HepG2 (cell line): Measurements from ENCODE around the gene CHSY3. TPM values are rescaled to one million over a fixed set of nuclear protein-coding genes. Genes with fewer than 3 reads are reported as not detected.

ENCODE experiments used
- ATAC-seq: fragments of 200-7000 bp; cut with Tn5 transposase; 3 replicates; pipeline ENCODE4 v1.9.1; 2020; ENCODE audit warnings: mild to moderate bottlenecking, moderate library complexity
- BruUV-seq: library from RNA; stranded (reverse); fragments of 400-500 nt; replicated peaks from 2 replicates; lab custom pipeline; 2021; lab: Mats Ljungman, UMichigan
- CTCF ChIA-PET: fragments of 300-600 bp; formaldehyde crosslinking; extraction: SDS; loops from one replicate; lab custom pipeline; 2021; ENCODE audit warnings: low total read pairs, inconsistent platforms, low intra/inter-chr PET ratio; lab: Yijun Ruan, JAX
- POLR2A ChIA-PET: fragments of 350-600 bp; sonication (Branson Sonifier 250); formaldehyde crosslinking; loops from one replicate; lab custom pipeline; 2020; ENCODE audit warnings: antibody characterized with exemption, inconsistent platforms; lab: Yijun Ruan, JAX
- DNase-seq: peaks from one replicate; pipeline ENCODE4 v3.0.0-alpha.2; 2015; ENCODE audit warnings: low spot score
- FAIRE-seq: peaks from 3 replicates; lab custom pipeline; 2011; peaks lifted over from hg19 to GRCh38; lab: Jason Lieb, UNC
- H2AFZ ChIP-seq: one replicate; pipeline ENCODE4 v1.6.1; 2011; ENCODE audit warnings: low read length, inconsistent platforms
- H3K27ac ChIP-seq: fragments of 300-600 bp; 3 replicates; pipeline ENCODE4 v1.8.0; 2011; ENCODE audit warnings: mixed run types, mild to moderate bottlenecking, mixed read lengths, low read length, inconsistent platforms; ENCODE audit not compliant: insufficient read depth; ENCODE audit errors: extremely low read length
- H3K27me3 ChIP-seq, 2 experiments: fragments of 200-600 bp in 1 of 2; 2 replicates in 1 of 2; 3 replicates in 1 of 2; pipeline versions ENCODE4 v1.6.0 to v1.8.0; 2011; ENCODE audit warnings: low read length in 2 of 2, mild to moderate bottlenecking in 2 of 2, moderate library complexity in 2 of 2, inconsistent platforms in 1 of 2; ENCODE audit not compliant: insufficient read depth in 2 of 2, control insufficient read depth in 1 of 2
- H3K36me3 ChIP-seq, 2 experiments: fragments of 200-600 bp in 1 of 2; replicated peaks in 1 of 2; 2 replicates in 1 of 2; 3 replicates in 1 of 2; pipeline versions ENCODE4 v1.5.1 to v1.8.0; 2011; ENCODE audit warnings: low read length in 2 of 2, inconsistent platforms in 1 of 2; ENCODE audit not compliant: insufficient read depth in 2 of 2, control insufficient read depth in 1 of 2
- H3K4me1 ChIP-seq: 2 replicates; pipeline ENCODE4 v1.5.1; 2012; ENCODE audit warnings: low read length, inconsistent platforms; ENCODE audit not compliant: insufficient read depth
- H3K4me2 ChIP-seq: 2 replicates; pipeline ENCODE4 v1.6.0; 2011; ENCODE audit warnings: low read depth, low read length, inconsistent platforms
- H3K4me3 ChIP-seq, 3 experiments: fragments of 200-600 bp in 1 of 3; sonication (generic), shearing (Covaris generic) in 1 of 3; replicated peaks in 1 of 3; 2 replicates each; pipeline ENCODE4 v1.5.1; 2011 to 2016; ENCODE audit warnings: low read length in 3 of 3, inconsistent platforms in 2 of 3, low read depth in 2 of 3, mild to moderate bottlenecking in 2 of 3, control low read depth in 1 of 3, mixed read lengths in 1 of 3; ENCODE audit not compliant: insufficient read depth in 1 of 3
- H3K79me2 ChIP-seq: one replicate; pipeline ENCODE4 v1.6.1; 2011; ENCODE audit warnings: low read length, inconsistent platforms; ENCODE audit not compliant: insufficient read depth
- H3K9ac ChIP-seq: 2 replicates; pipeline ENCODE4 v1.6.0; 2011; ENCODE audit warnings: mild to moderate bottlenecking, low read depth, low read length, inconsistent platforms; ENCODE audit not compliant: insufficient read depth
- H3K9me3 ChIP-seq: 2 replicates; pipeline ENCODE4 v1.5.1; 2012; ENCODE audit warnings: mild to moderate bottlenecking, low read length
- H4K20me1 ChIP-seq: 2 replicates; pipeline ENCODE4 v1.6.0; 2011; ENCODE audit warnings: inconsistent platforms, mild to moderate bottlenecking, low read length, moderate library complexity; ENCODE audit not compliant: insufficient read depth
- CERS6 ChIP-seq: sonication (generic); formaldehyde crosslinking; IDR thresholded peaks from 2 replicates; pipeline ENCODE4 v1.5.0; 2020; ENCODE audit warnings: missing genetic modification reagents
- DNMT1 ChIP-seq: sonication (generic); formaldehyde crosslinking; IDR thresholded peaks from 2 replicates; pipeline ENCODE4 v1.5.1; 2020; ENCODE audit warnings: mild to moderate bottlenecking, missing genetic modification reagents
- DPF2 ChIP-seq: sonication (generic); formaldehyde crosslinking; IDR thresholded peaks from 2 replicates; pipeline ENCODE4 v1.4.0; 2020; ENCODE audit warnings: mild to moderate bottlenecking, low read depth, missing genetic modification reagents, borderline replicate concordance
- KDM4B ChIP-seq: sonication (generic); formaldehyde crosslinking; IDR thresholded peaks from 2 replicates; pipeline ENCODE4 v1.4.0; 2020; ENCODE audit warnings: missing genetic modification reagents
- KMT2B ChIP-seq: IDR thresholded peaks from 2 replicates; pipeline ENCODE4 v1.6.1; 2016; ENCODE audit warnings: missing genetic modification reagents, missing compliant biosample characterization
- PCBP1 ChIP-seq: fragments of 200-400 bp; formaldehyde crosslinking; IDR thresholded peaks from 2 replicates; pipeline ENCODE4 v1.6.1; 2017; ENCODE audit warnings: mild to moderate bottlenecking, low read depth, low read length, borderline replicate concordance
- PHF21A ChIP-seq: sonication (generic); formaldehyde crosslinking; IDR thresholded peaks from 2 replicates; pipeline ENCODE4 v1.5.0; 2020; ENCODE audit warnings: mild to moderate bottlenecking, missing genetic modification reagents
- PRMT3 ChIP-seq: sonication (generic); formaldehyde crosslinking; IDR thresholded peaks from 2 replicates; pipeline ENCODE4 v1.8.1; 2022; ENCODE audit warnings: low read depth, mild to moderate bottlenecking, moderate library complexity, missing genetic modification reagents, borderline replicate concordance
- SIN3B ChIP-seq: fragments of 150-350 bp; IDR thresholded peaks from 2 replicates; pipeline ENCODE4 v1.6.1; 2014; ENCODE audit warnings: low read length
- SUZ12 ChIP-seq: fragments of 150-350 bp; IDR thresholded peaks from 2 replicates; pipeline ENCODE4 v1.6.1; 2014; ENCODE audit warnings: low read depth, low read length
- ZFP36L1 ChIP-seq: sonication (generic); formaldehyde crosslinking; IDR thresholded peaks from 2 replicates; pipeline ENCODE4 v1.8.0; 2022; ENCODE audit warnings: mild to moderate bottlenecking, missing genetic modification reagents, moderate library complexity
- ZFY ChIP-seq: sonication (generic); formaldehyde crosslinking; IDR thresholded peaks from 2 replicates; pipeline ENCODE4 v1.4.0; 2020; ENCODE audit warnings: missing genetic modification reagents
- ZKSCAN8 ChIP-seq: IDR thresholded peaks from 2 replicates; pipeline ENCODE4 v1.6.1; 2016; ENCODE audit warnings: borderline replicate concordance, missing genetic modification reagents, missing compliant biosample characterization
- ZNF367 ChIP-seq: sonication (generic); formaldehyde crosslinking; IDR thresholded peaks from 2 replicates; pipeline ENCODE4 v1.4.0; 2020; ENCODE audit warnings: missing genetic modification reagents, borderline replicate concordance
- ZSCAN30 ChIP-seq: sonication (generic); formaldehyde crosslinking; IDR thresholded peaks from 2 replicates; pipeline ENCODE4 v1.5.0; 2020; ENCODE audit warnings: mild to moderate bottlenecking, missing genetic modification reagents
- WGBS: methylation state at CpG from one replicate; pipeline ENCODE4 v1.1.6; 2017; ENCODE audit warnings: low lambda C conversion rate; 5-methylcytosine and 5-hydroxymethylcytosine counted together
- in situ Hi-C: cut with HindIII; loops from 2 replicates; pipeline ENCODE4 v1.10.0; 2017; ENCODE audit warnings: low pct_unique_long_range_greater_than_20kb; ENCODE audit not compliant: extremely low pct_ligation_motif_present
- intact Hi-C: fragments of 100-400 bp; cut with micrococcal nuclease; formaldehyde crosslinking; loops from one replicate; pipeline ENCODE4 v1.10.0; 2022; ENCODE audit not compliant: unreplicated experiment
- polyA plus RNA-seq, 8 experiments: library from polyadenylated mRNA; depleted of rRNA in 3 of 8; stranded (reverse) in 7 of 8; unstranded in 1 of 8; fragments of >200 nt; fragmentation: Illumina TruSeq in 4 of 8; extraction: Trizol in 4 of 8; gene quantifications; 2 replicates each; pipeline versions ENCODE4 v1.2.1 to v1.2.3, GENCODE V29; 2011 to 2016; ENCODE audit warnings: low read depth in 4 of 8, missing spikeins in 1 of 8, mixed read lengths in 1 of 8; ENCODE audit not compliant: insufficient read depth in 1 of 8
- total RNA-seq, 5 experiments: library from RNA; depleted of rRNA; stranded (reverse); fragments of >200 nt; fragmentation: Illumina TruSeq; extraction: Trizol; gene quantifications; 2 replicates each; pipeline ENCODE4 v1.2.3, GENCODE V29; 2016; ENCODE audit warnings: low read depth in 1 of 5
- TF ChIP-seq, protein P1 (sequence below): sonication (generic); formaldehyde crosslinking; IDR thresholded peaks from 2 replicates; pipeline ENCODE4 v1.5.1; 2020; ENCODE audit warnings: mild to moderate bottlenecking, missing genetic modification reagents, moderate library complexity
- TF ChIP-seq, protein P2 (sequence below): sonication (generic); formaldehyde crosslinking; IDR thresholded peaks from 2 replicates; pipeline ENCODE4 v1.4.0; 2020; ENCODE audit warnings: mild to moderate bottlenecking, missing genetic modification reagents

CHSY3 gene
- total and polyA plus RNA-seq, 2 of the 13 experiments (the other 11 are each of a cell fraction or from before 2014, with no cell fraction given): 0.26 to 4.1 TPM

DNA sequence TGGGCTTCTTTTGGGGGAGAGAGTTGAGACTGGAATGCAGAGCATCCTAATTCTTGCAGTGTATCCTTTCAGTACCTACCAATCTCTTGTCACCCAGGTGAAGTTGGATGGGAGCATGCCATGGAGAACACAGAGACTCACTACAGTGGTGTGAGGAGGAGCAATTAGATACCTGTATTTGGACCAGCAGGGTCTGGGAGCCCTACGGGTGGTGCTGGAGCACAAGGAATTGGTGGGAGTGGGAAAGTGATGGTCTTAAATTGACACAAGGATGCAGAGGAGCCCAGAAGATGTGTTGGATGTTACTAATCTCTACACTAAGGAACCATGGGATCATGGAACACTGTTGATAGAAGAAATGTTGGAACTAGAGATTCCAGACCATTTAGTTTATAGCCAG is 212.7 kb downstream of the CHSY3 start:
- no peaks in the 10 kb centered on the region for H3K79me2 ChIP-seq
- 10% methylated on average over 1 of the region's 1 CpG for WGBS
- no peak overlapping the region for H3K4me2 ChIP-seq
- no peaks in the 10 kb centered on the region for H3K9me3 ChIP-seq
- ChIA-PET CTCF (no interaction called here), POLR2A (no interaction called here)
- H2AFZ ChIP-seq: no peak overlapping the region
- H3K27ac ChIP-seq: no peak overlapping the region
- DNase-seq: no peak
- TF ChIP-seq PCBP1: no peak
- TF ChIP-seq KDM4B (CRISPR knock-in tag): no peak
- TF ChIP-seq ZFP36L1 (CRISPR knock-in tag): no peak
- no peak for TF ChIP-seq ZNF367
- no peak for TF ChIP-seq PHF21A (CRISPR knock-in tag)
- TF ChIP-seq DNMT1 (CRISPR knock-in tag): no peak
- H3K27me3 ChIP-seq: no peaks in the 10 kb centered on the region
- intact Hi-C loops (no loop called here), in situ Hi-C loops (loop anchor here (25.0 kb wide), 2 partner anchors 595 to 995 kb away; no protein-coding TSS in a partner anchor)
- no peak overlapping the region for H3K4me3 ChIP-seq
- FAIRE-seq: no peak
- no peaks in the 10 kb centered on the region for H3K4me1 ChIP-seq
- H3K36me3 ChIP-seq: no peaks in the 10 kb centered on the region
- no TSS peak for BruUV-seq
- no peak for ATAC-seq
- no peak overlapping the region for H3K9ac ChIP-seq
- H4K20me1 ChIP-seq: no peaks in the 10 kb centered on the region

DNA sequence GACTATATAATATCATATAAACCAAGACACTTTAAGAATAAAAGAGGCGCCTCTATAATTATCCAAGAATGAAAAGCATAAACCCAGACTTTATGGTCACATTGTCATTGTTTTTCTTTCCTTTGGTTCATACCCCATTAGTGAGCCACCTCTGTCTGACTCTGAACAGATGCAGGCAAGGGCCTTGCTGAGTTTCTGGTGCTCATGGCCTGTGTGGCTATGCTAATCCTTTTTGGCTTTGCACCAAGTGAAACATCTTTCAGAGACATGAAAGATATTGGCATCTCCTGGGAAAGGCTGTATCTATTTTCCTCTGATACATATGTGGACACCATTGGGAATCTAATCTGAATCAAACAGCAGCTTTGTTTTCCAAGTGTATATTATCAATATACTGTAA is 222.5 kb downstream of the CHSY3 start:
- intact Hi-C loops (no loop called here), in situ Hi-C loops (no loop called here)
- Histone ChIP-seq H3K9me3 (no peaks in the 10 kb centered on the region), H2AFZ (no peak overlapping the region), H3K9ac (no peak overlapping the region), H3K4me2 (no peak overlapping the region), H3K4me3 (no peak overlapping the region), H3K79me2 (no peaks in the 10 kb centered on the region), H3K27ac (no peak overlapping the region), H3K4me1 (no peaks in the 10 kb centered on the region), H3K27me3 (no peaks in the 10 kb centered on the region), H4K20me1 (no peaks in the 10 kb centered on the region), H3K36me3 (no peaks in the 10 kb centered on the region)
- no peak for FAIRE-seq
- WGBS: 36% methylated on average over 1 of the region's 1 CpG
- no peak for DNase-seq
- BruUV-seq: no TSS peak
- POLR2A ChIA-PET: no interaction called here
- no peak for ATAC-seq
- no peak for TF ChIP-seq ZSCAN30 (CRISPR knock-in tag)
- TF ChIP-seq SIN3B: no peak
- no peak for TF ChIP-seq SUZ12
- TF ChIP-seq DPF2 (CRISPR knock-in tag): no peak
- TF ChIP-seq, protein P1, sequence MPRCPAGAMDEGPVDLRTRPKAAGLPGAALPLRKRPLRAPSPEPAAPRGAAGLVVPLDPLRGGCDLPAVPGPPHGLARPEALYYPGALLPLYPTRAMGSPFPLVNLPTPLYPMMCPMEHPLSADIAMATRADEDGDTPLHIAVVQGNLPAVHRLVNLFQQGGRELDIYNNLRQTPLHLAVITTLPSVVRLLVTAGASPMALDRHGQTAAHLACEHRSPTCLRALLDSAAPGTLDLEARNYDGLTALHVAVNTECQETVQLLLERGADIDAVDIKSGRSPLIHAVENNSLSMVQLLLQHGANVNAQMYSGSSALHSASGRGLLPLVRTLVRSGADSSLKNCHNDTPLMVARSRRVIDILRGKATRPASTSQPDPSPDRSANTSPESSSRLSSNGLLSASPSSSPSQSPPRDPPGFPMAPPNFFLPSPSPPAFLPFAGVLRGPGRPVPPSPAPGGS (CRISPR knock-in tag): no peak
- no peak for TF ChIP-seq KMT2B
- no peak for TF ChIP-seq ZFY (CRISPR knock-in tag)
- TF ChIP-seq PRMT3 (CRISPR knock-in tag): no peak
- TF ChIP-seq, protein P2, sequence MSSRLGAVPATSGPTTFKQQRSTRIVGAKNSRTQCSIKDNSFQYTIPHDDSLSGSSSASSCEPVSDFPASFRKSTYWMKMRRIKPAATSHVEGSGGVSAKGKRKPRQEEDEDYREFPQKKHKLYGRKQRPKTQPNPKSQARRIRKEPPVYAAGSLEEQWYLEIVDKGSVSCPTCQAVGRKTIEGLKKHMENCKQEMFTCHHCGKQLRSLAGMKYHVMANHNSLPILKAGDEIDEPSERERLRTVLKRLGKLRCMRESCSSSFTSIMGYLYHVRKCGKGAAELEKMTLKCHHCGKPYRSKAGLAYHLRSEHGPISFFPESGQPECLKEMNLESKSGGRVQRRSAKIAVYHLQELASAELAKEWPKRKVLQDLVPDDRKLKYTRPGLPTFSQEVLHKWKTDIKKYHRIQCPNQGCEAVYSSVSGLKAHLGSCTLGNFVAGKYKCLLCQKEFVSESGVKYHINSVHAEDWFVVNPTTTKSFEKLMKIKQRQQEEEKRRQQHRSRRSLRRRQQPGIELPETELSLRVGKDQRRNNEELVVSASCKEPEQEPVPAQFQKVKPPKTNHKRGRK: no peak
- TF ChIP-seq CERS6 (CRISPR knock-in tag): no peak
- no peak for TF ChIP-seq ZKSCAN8 (CRISPR knock-in tag)
- CTCF ChIA-PET: no interaction called here
